Measurements from ENCODE around the gene KCNMA1. TPM values are rescaled to one million over a fixed set of nuclear protein-coding genes. Genes with fewer than 3 reads are reported as not detected.

Gene KCNMA1
- polyA plus RNA-seq, 1 of the 3 experiments (the other 2 are of a cell fraction) = 107 TPM

DNA sequence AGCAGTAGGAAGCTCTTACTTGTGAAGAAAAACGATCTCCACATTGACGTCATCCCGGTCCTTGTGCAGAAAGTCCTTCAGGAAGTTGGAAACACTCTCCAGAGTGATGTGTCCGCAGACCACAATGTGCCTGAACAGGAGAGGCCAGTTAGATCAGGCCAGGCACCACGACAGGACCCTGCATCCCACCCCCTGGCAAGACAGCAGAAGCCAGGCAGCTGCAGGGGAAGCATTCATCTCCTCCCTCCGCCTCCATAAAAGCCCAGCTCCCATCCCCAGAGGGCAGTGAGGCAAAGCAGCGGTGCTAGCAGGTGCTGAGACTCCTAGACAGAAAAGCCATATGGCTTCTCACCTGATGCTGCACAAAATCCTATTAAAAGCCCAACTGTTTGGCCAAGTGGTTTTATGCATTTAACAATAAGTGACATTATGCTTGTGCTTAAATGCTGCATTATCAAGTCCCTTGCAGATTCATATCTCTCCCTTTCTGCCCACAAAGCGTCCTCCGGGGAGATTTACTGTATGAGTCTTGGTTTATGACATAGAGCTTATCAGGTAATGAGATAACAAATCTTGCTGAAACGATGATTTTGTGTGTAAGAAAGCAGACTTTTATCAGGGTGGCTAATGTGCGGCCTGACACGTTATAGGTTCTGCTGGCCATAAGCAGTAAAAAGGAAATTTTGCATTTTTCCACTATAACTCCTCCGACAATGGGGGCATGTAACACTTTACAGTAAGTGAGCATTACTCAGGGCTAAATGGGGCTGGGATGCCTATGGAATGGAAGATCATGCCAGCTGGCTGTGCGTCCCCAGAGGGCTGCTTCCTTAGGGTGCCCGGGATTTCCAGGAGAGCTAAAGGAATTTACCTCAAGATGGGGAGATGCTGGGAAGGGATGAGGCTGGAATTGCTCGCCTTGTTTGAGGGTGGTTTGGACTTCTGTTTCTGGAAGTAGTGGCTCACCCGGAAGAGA, 546.9 kb downstream of the KCNMA1 start:
- peak; percentile 73 for DNase-seq
- Histone ChIP-seq H3K4me3 (ENCODE audit: low read depth in 2 of 2, low read length in 1 of 2) (peak overlapping the region in 1 of 2 experiments; percentile 9; a peak in 1 of 4 replicates), H4K20me1 (ENCODE audit: insufficient read depth) (no peaks in the 10 kb centered on the region), H3K9me3 (no peaks in the 10 kb centered on the region), H3K27me3 (ENCODE audit: insufficient read depth) (no peaks in the 10 kb centered on the region), H3K9ac (no peak overlapping the region), H3K36me3 (replicated peaks in 1 of 2; ENCODE audit: control insufficient read depth in 1 of 2, insufficient read depth in 2 of 2, low read length in 1 of 2) (peaks cover 7 to 38% of the 10 kb centered on the region in 2 experiments), H3K4me1 (ENCODE audit: control insufficient read depth in 1 of 2, insufficient read depth in 2 of 2, low read depth in 1 of 2, low read length in 1 of 2) (peaks cover 0 to 38% of the 10 kb centered on the region in 2 experiments; a peak in 2 of 4 replicates), H3K27ac (ENCODE audit: low read depth in 2 of 2, low read length in 1 of 2) (peak overlapping the region in 1 of 2 experiments; percentile 100; a peak in 2 of 4 replicates), H3K4me2 (no peak overlapping the region), H3K9me2 (no peaks in the 10 kb centered on the region), H2AFZ (ENCODE audit: low read depth) (no peak overlapping the region), H3F3A (replicated peaks; ENCODE audit: insufficient read depth) (no peaks in the 10 kb centered on the region), H3K79me2 (ENCODE audit: insufficient read depth) (no peaks in the 10 kb centered on the region)
- CTCF ChIA-PET = interaction anchor here (0.7 to 2.1 kb wide), 11 partner anchors 15 to 1855 kb away, joined by 3 to 7 read pairs (median 3); partner anchors contain the start of gene COMTD1
- 73% methylated on average over 13 of the region's 17 CpGs for WGBS (ENCODE audit: low lambda C conversion rate)
- POLR2A ChIA-PET = interaction anchor here (0.7 to 2.5 kb wide), 9 partner anchors 15 to 1687 kb away, joined by 3 to 15 read pairs (median 4); no protein-coding TSS in a partner anchor
- TF ChIP-seq NFIC (IDR thresholded peaks at IDR 0.05; ENCODE audit: borderline replicate concordance) (no peak), MXI1 (IDR thresholded peaks at IDR 0.05; ENCODE audit: low read depth, low read length) (peak; percentile 53; the same call in 1 of the 2 replicates), SMC3 (IDR thresholded peaks at IDR 0.05; ENCODE audit: low read depth, low read length) (0 out of 2 replicates have a peak, but pooled peaks have one; percentile 14), GABPA (IDR thresholded peaks at IDR 0.05; ENCODE audit: low read depth) (no peak), RCOR1 (IDR thresholded peaks at IDR 0.05; ENCODE audit: low read length) (peak; percentile 87), EP300 (IDR thresholded peaks at IDR 0.05; ENCODE audit: borderline replicate concordance in 1 of 2, low read depth in 1 of 2, low read length in 1 of 2) (peak in 1 of 2 experiments; percentile 96; a peak in 2 of 4 replicates), RAD21 (IDR thresholded peaks at IDR 0.05; ENCODE audit: low read length) (peak; percentile 37), ELF1 (IDR thresholded peaks at IDR 0.05) (no peak), EZH2phosphoT487 (IDR thresholded peaks at IDR 0.05; ENCODE audit: borderline replicate concordance, low read depth) (no peak), JUND (IDR thresholded peaks at IDR 0.05) (no peak), CTCF (IDR thresholded peaks at IDR 0.05) (no peak), ZBTB33 (IDR thresholded peaks at IDR 0.05; ENCODE audit: borderline replicate concordance, low read depth) (no peak), FOSL2 (IDR thresholded peaks at IDR 0.05; ENCODE audit: borderline replicate concordance, low read depth) (no peak), REST (IDR thresholded peaks at IDR 0.05; ENCODE audit: low read depth, low read length) (no peak), TEAD4 (IDR thresholded peaks at IDR 0.05; ENCODE audit: borderline replicate concordance, insufficient read depth) (no peak), GATA2 (CRISPR knock-in tag; IDR thresholded peaks at IDR 0.05) (peak; percentile 100), MAX (IDR thresholded peaks at IDR 0.05; ENCODE audit: low read depth) (no peak), CHD2 (IDR thresholded peaks at IDR 0.05; ENCODE audit: low read length, partially characterized antibody) (peak; percentile 83), TAF1 (IDR thresholded peaks at IDR 0.05; ENCODE audit: borderline replicate concordance, low read depth, low read length) (no peak), SIN3A (IDR thresholded peaks at IDR 0.05; ENCODE audit: borderline replicate concordance, low read depth, low read length) (no peak), NRF1 (IDR thresholded peaks at IDR 0.05; ENCODE audit: low read depth, low read length) (no peak), RFX5 (IDR thresholded peaks at IDR 0.05; ENCODE audit: low read length) (no peak), TCF12 (IDR thresholded peaks at IDR 0.05) (peak; percentile 44)
- TF ChIP-seq, protein P1, sequence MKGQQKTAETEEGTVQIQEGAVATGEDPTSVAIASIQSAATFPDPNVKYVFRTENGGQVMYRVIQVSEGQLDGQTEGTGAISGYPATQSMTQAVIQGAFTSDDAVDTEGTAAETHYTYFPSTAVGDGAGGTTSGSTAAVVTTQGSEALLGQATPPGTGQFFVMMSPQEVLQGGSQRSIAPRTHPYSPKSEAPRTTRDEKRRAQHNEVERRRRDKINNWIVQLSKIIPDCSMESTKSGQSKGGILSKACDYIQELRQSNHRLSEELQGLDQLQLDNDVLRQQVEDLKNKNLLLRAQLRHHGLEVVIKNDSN (IDR thresholded peaks at IDR 0.05; ENCODE audit: borderline replicate concordance, low read depth) = no peak

Data from SK-N-SH (cell line).